Kidney (tissue), 14 donors: ENCODE measurements around the gene QDPR. TPM values are rescaled to one million over a fixed set of nuclear protein-coding genes. Genes with fewer than 3 reads are reported as not detected.

Experiments used
- DNase-seq, 5 donors: peaks; one replicate each; pipeline ENCODE4 v3.0.0-alpha.2; 2013 to 2020
- FAIRE-seq: peaks from 2 replicates; lab custom pipeline; 2012; peaks lifted over from hg19 to GRCh38; lab: Jason Lieb, UNC
- H3K27ac ChIP-seq, 2 donors: one replicate each; pipeline ENCODE4 v1.7.0; 2013; ENCODE audit warnings: low read depth in 2 of 2, low read length in 2 of 2, inconsistent platforms in 1 of 2
- H3K27me3 ChIP-seq: one replicate; pipeline ENCODE4 v1.7.1; 2013; ENCODE audit warnings: low read length, inconsistent platforms; ENCODE audit not compliant: control insufficient read depth, insufficient read depth
- H3K36me3 ChIP-seq, 3 donors: one replicate each; pipeline versions ENCODE4 v1.7.0 to v1.7.1; 2013; ENCODE audit warnings: low read length in 3 of 3, control low read depth in 1 of 3, inconsistent platforms in 1 of 3; ENCODE audit not compliant: insufficient read depth in 3 of 3, control insufficient read depth in 2 of 3
- H3K4me1 ChIP-seq, 3 donors: one replicate each; pipeline versions ENCODE4 v1.7.0 to v1.7.1; 2013; ENCODE audit warnings: low read length in 3 of 3, inconsistent platforms in 1 of 3, low read depth in 1 of 3; ENCODE audit not compliant: control insufficient read depth in 2 of 3, insufficient read depth in 2 of 3
- H3K4me3 ChIP-seq, 3 donors: one replicate each; pipeline versions ENCODE4 v1.7.0 to v1.8.1; 2013; ENCODE audit warnings: low read length in 3 of 3, control low read depth in 1 of 3, inconsistent platforms in 1 of 3
- H3K9ac ChIP-seq, 3 donors: one replicate each; pipeline versions ENCODE4 v1.7.0 to v1.7.1; 2013; ENCODE audit warnings: low read length in 3 of 3, control low read depth in 1 of 3, inconsistent platforms in 1 of 3
- H3K9me3 ChIP-seq, 3 donors: one replicate each; pipeline versions ENCODE4 v1.7.0 to v1.7.1; 2013; ENCODE audit warnings: low read length in 3 of 3, control low read depth in 1 of 3, inconsistent platforms in 1 of 3; ENCODE audit not compliant: control insufficient read depth in 2 of 3, insufficient read depth in 1 of 3
- CTCF ChIP-seq: IDR thresholded peaks from 3 replicates; pipeline ENCODE4 v1.5.1; 2012; ENCODE audit warnings: mild to moderate bottlenecking, moderate library complexity, borderline replicate concordance; ENCODE audit not compliant: insufficient read depth; ENCODE audit errors: extremely low read depth
- intact Hi-C: fragments of 100-400 bp; cut with DNase I; formaldehyde crosslinking; loops from one replicate; pipeline ENCODE4 v1.11.1; 2022
- polyA plus RNA-seq: library from polyadenylated mRNA; stranded (reverse); fragments of 350-450 nt; fragmentation: Illumina TruSeq; extraction: RNeasy Lipid Tissue Mini Kit (QIAGEN cat#74804); gene quantifications from one replicate; pipeline ENCODE4 v1.2.3, GENCODE V29; 2014; ENCODE audit warnings: low read depth, low replicate concordance; ENCODE audit not compliant: insufficient read depth
- total RNA-seq: library from RNA; stranded (reverse); fragmentation: NEBNext Ultra II Directional; extraction: Animal tissue kit (Norgen Biotek cat#: 25700); gene quantifications from one replicate; pipeline ENCODE4 v1.2.1, GENCODE V29; 2021
- donor health status: control.
- donor health status: control.
- donor health status: control.
- donor health status: control.
- donor health status: control.
- donor health status: DM: yes; HTN: yes; CAD: no.
- donor health status: Normal renal cell carcinoma (clear cell type).

Gene QDPR
- total and polyA plus RNA-seq, 2 donors from 2014 or later = 33.5 to 208 TPM

- TF ChIP-seq CTCF = no peak
- no peaks in the 10 kb centered on the region for H3K4me1 ChIP-seq
- DNase-seq (no peak), FAIRE-seq (no peak)
- H3K27ac ChIP-seq = no peak overlapping the region
- no peak overlapping the region for H3K4me3 ChIP-seq
- intact Hi-C loops = no loop called here
- H3K27me3 ChIP-seq = no peaks in the 10 kb centered on the region
- H3K9ac ChIP-seq = no peak overlapping the region
- no peaks in the 10 kb centered on the region for H3K9me3 ChIP-seq
- H3K36me3 ChIP-seq = no peaks in the 10 kb centered on the region
Observed at GRCh38 chr4:17560065-17560673, 48.3 kb upstream of the QDPR start.

DNA sequence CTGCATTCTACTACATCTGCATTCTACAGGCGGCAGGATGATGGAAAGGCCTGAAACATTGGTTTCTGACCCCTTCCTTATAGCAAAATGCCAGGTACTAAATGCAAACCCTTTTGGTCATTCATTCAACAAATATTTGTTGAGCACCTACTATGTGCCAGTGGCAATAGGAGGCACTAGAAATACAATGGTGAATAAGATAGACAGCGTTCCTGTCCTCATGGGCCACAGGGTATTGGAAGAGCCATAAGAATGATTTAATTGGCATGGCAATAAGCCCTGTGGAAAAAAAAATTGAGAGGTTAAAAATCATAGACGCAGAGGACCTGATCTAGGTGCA is 47.8 kb upstream of the QDPR start:
- Histone ChIP-seq H3K4me3 (no peak overlapping the region), H3K27ac (no peak overlapping the region), H3K9ac (no peak overlapping the region), H3K4me1 (no peaks in the 10 kb centered on the region), H3K36me3 (no peaks in the 10 kb centered on the region), H3K9me3 (no peaks in the 10 kb centered on the region), H3K27me3 (no peaks in the 10 kb centered on the region)
- DNase-seq = no peak
- no peak for TF ChIP-seq CTCF
- intact Hi-C loops = loop anchor here (10.0 kb wide), 1 partner anchor 1035 kb away; no protein-coding TSS in a partner anchor
- FAIRE-seq = no peak

GRCh38 chr4:17558941-17559708 is 47.2 kb upstream of the QDPR start:
- Histone ChIP-seq H3K9me3 (no peaks in the 10 kb centered on the region), H3K4me3 (no peak overlapping the region), H3K9ac (no peak overlapping the region), H3K27me3 (no peaks in the 10 kb centered on the region), H3K4me1 (no peaks in the 10 kb centered on the region), H3K27ac (no peak overlapping the region), H3K36me3 (no peaks in the 10 kb centered on the region)
- no peak for TF ChIP-seq CTCF
- intact Hi-C loops = loop anchor here (10.0 kb wide), 1 partner anchor 1036 kb away; no protein-coding TSS in a partner anchor
- FAIRE-seq = no peak
- no peak for DNase-seq
